Left lung (tissue), 10 donors: ENCODE results near the gene ARPP21. TPM values are rescaled to one million over a fixed set of nuclear protein-coding genes. Genes with fewer than 3 reads are reported as not detected.

Source experiments
- ATAC-seq: fragments of 200-7000 bp; cut with Tn5 transposase; one replicate; pipeline ENCODE4 v1.9.1; 2020; ENCODE audit warnings: moderate library complexity
- DNase-seq, 4 donors: peaks; one replicate each; pipeline ENCODE4 v3.0.0-alpha.2; 2013 to 2020
- H3K27ac ChIP-seq, 2 donors: fragments of 200-600 bp; sonication (generic) in 1 of 2; one replicate each; pipeline versions ENCODE4 v1.5.0 to v1.8.0; 2020 to 2021
- H3K27me3 ChIP-seq, 2 donors: fragments of 200-600 bp; sonication (generic) in 1 of 2; one replicate each; pipeline versions ENCODE4 v1.5.0 to v1.8.0; 2020 to 2021
- H3K36me3 ChIP-seq, 2 donors: fragments of 200-600 bp; sonication (generic) in 1 of 2; one replicate each; pipeline versions ENCODE4 v1.5.0 to v1.8.0; 2020 to 2021
- H3K4me1 ChIP-seq, 2 donors: fragments of 200-600 bp; one replicate each; pipeline ENCODE4 v1.8.0; 2021
- H3K4me3 ChIP-seq, 2 donors: fragments of 200-600 bp; sonication (generic) in 1 of 2; one replicate each; pipeline versions ENCODE4 v1.5.0 to v1.8.0; 2020 to 2021; ENCODE audit warnings: mild to moderate bottlenecking in 1 of 2
- H3K9me3 ChIP-seq, 2 donors: fragments of 200-600 bp; sonication (generic) in 1 of 2; one replicate each; pipeline versions ENCODE4 v1.5.0 to v1.8.0; 2020 to 2021
- intact Hi-C, 2 donors: fragments of 100-400 bp; cut with DNase I; formaldehyde crosslinking; loops; one replicate each; pipeline versions ENCODE4 v1.11.2 to v1.14.2; 2022
- polyA plus RNA-seq, 6 donors: library from polyadenylated mRNA; unstranded; fragments of 120-200 nt; gene quantifications; one replicate each; pipeline ENCODE4 v1.2.1, GENCODE V29; 2013; ENCODE audit not compliant: insufficient read length in 6 of 6
- total RNA-seq, 2 donors: library from RNA; stranded (reverse); fragmentation: NEBNext Ultra II Directional; extraction: Animal tissue kit (Norgen Biotek cat#: 25700); gene quantifications; one replicate each; pipeline ENCODE4 v1.2.1, GENCODE V29; 2021
- TF ChIP-seq, protein P1 (sequence below), 2 donors: fragments of 200-600 bp; sonication (generic) in 1 of 2; IDR thresholded peaks; one replicate each; pipeline versions ENCODE4 v1.5.0 to v1.8.0; 2021; ENCODE audit warnings: antibody characterized with exemption in 2 of 2
- donor health status: DM: no; HTN: yes; CAD: no.
- donor health status: DM: no; HTN: no; CAD: no.

The ARPP21 gene
- total and polyA plus RNA-seq, 8 donors: 0.21 to 0.45 (median 0.27) TPM; not detected in 2

- H3K27ac ChIP-seq: no peak overlapping the region
- TF ChIP-seq, protein P1, sequence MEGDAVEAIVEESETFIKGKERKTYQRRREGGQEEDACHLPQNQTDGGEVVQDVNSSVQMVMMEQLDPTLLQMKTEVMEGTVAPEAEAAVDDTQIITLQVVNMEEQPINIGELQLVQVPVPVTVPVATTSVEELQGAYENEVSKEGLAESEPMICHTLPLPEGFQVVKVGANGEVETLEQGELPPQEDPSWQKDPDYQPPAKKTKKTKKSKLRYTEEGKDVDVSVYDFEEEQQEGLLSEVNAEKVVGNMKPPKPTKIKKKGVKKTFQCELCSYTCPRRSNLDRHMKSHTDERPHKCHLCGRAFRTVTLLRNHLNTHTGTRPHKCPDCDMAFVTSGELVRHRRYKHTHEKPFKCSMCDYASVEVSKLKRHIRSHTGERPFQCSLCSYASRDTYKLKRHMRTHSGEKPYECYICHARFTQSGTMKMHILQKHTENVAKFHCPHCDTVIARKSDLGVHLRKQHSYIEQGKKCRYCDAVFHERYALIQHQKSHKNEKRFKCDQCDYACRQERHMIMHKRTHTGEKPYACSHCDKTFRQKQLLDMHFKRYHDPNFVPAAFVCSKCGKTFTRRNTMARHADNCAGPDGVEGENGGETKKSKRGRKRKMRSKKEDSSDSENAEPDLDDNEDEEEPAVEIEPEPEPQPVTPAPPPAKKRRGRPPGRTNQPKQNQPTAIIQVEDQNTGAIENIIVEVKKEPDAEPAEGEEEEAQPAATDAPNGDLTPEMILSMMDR (IDR thresholded peaks at IDR 0.05): no peak
- ATAC-seq (no peak), DNase-seq (no peak)
- no peaks in the 10 kb centered on the region for H3K9me3 ChIP-seq
- no peak overlapping the region for H3K4me3 ChIP-seq
- H3K4me1 ChIP-seq: peaks cover 0 to 2% of the 10 kb centered on the region in 2 donors
- H3K36me3 ChIP-seq: no peaks in the 10 kb centered on the region
- intact Hi-C loops: no loop called here
- H3K27me3 ChIP-seq: peaks cover 49% of the 10 kb centered on the region in 2 donors
Measured at GRCh38 chr3:35641331-35641730, 2.0 kb downstream of the ARPP21 start.

- Histone ChIP-seq H3K27ac (no peak overlapping the region), H3K4me1 (peaks cover 0 to 2% of the 10 kb centered on the region in 2 donors), H3K36me3 (no peaks in the 10 kb centered on the region), H3K4me3 (no peak overlapping the region), H3K9me3 (no peaks in the 10 kb centered on the region), H3K27me3 (peaks cover 48 to 49% of the 10 kb centered on the region in 2 donors)
- no peak for DNase-seq
- TF ChIP-seq, protein P1 (IDR thresholded peaks at IDR 0.05): no peak
- no peak for ATAC-seq
- intact Hi-C loops: no loop called here
Measured at GRCh38 chr3:35641920-35642527, 2.7 kb downstream of the ARPP21 start.

GRCh38 chr3:35643495-35643894 lies 4.2 kb downstream of the ARPP21 start:
- DNase-seq (no peak), ATAC-seq (no peak)
- peaks cover 0 to 2% of the 10 kb centered on the region in 2 donors for H3K4me1 ChIP-seq
- H3K9me3 ChIP-seq: no peaks in the 10 kb centered on the region
- peaks cover 37 to 40% of the 10 kb centered on the region in 2 donors for H3K27me3 ChIP-seq
- no peak overlapping the region for H3K27ac ChIP-seq
- TF ChIP-seq, protein P1 (IDR thresholded peaks at IDR 0.05): no peak
- no peaks in the 10 kb centered on the region for H3K36me3 ChIP-seq
- H3K4me3 ChIP-seq: no peak overlapping the region
- intact Hi-C loops: no loop called here

- no peak overlapping the region for H3K27ac ChIP-seq
- no peak overlapping the region for H3K4me3 ChIP-seq
- no peak for ATAC-seq
- TF ChIP-seq, protein P1 (IDR thresholded peaks at IDR 0.05): no peak
- intact Hi-C loops: no loop called here
- no peaks in the 10 kb centered on the region for H3K4me1 ChIP-seq
- H3K9me3 ChIP-seq: no peaks in the 10 kb centered on the region
- no peak for DNase-seq
- no peaks in the 10 kb centered on the region for H3K36me3 ChIP-seq
- H3K27me3 ChIP-seq: peaks cover 28 to 30% of the 10 kb centered on the region in 2 donors
Measured at GRCh38 chr3:35644451-35644850, 5.1 kb downstream of the ARPP21 start.

GRCh38 chr3:35645189-35645588 lies 5.9 kb downstream of the ARPP21 start:
- DNase-seq (no peak), ATAC-seq (no peak)
- intact Hi-C loops: no loop called here
- H3K9me3 ChIP-seq: no peaks in the 10 kb centered on the region
- TF ChIP-seq, protein P1 (IDR thresholded peaks at IDR 0.05): no peak
- H3K4me3 ChIP-seq: no peak overlapping the region
- no peak overlapping the region for H3K27ac ChIP-seq
- no peaks in the 10 kb centered on the region for H3K36me3 ChIP-seq
- H3K4me1 ChIP-seq: no peaks in the 10 kb centered on the region
- H3K27me3 ChIP-seq: peaks cover 20 to 23% of the 10 kb centered on the region in 2 donors
